NT2/D1 (cell line): ENCODE measurements around the gene MED26.

Experiments used
- SUZ12 ChIP-seq: IDR thresholded peaks from 2 replicates; pipeline ENCODE4 v1.6.1; 2011; ENCODE audit not compliant: insufficient read length, insufficient read depth; ENCODE audit errors: extremely low read depth
- YY1 ChIP-seq: IDR thresholded peaks from 2 replicates; pipeline ENCODE4 v1.6.1; 2011; ENCODE audit not compliant: insufficient read length, insufficient read depth
- ZNF274 ChIP-seq: IDR thresholded peaks from 2 replicates; pipeline ENCODE4 v1.6.1; 2011; ENCODE audit warnings: mild to moderate bottlenecking, low read depth, low read length

DNA sequence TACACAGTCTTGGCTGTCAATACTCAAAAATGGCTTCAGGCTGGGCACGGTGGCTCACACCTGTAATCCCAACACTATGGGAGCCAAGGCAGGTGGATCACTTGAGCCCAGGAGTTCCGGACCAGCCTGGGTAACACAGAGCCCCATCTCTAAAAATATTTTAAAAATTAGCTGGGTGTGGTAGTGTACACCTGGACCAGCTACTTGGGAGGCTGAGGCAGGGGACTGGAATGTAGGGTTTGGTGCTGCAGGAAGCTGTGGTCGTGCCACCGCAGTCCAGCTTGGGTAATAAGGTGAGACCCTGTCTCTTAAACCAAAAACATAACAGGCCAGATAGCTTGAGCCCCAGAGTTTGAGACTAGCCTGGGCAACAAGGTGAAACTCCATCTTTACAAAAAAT, 79.0 kb downstream of the MED26 start:
- TF ChIP-seq SUZ12, result no peak
- no peak for TF ChIP-seq YY1
- TF ChIP-seq ZNF274, result no peak
